Osteoblast (primary cell): ENCODE results near the gene KNDC1. TPM values are rescaled to one million over a fixed set of nuclear protein-coding genes. Genes with fewer than 3 reads are reported as not detected.

ENCODE experiments used
- DNase-seq: peaks from one replicate; pipeline ENCODE4 v3.0.0; 2011; ENCODE audit warnings: low spot score, mixed read lengths; ENCODE audit not compliant: insufficient read length; ENCODE audit errors: missing footprints
- H2AFZ ChIP-seq: 2 replicates; pipeline ENCODE4 v1.6.0; 2011; ENCODE audit warnings: mild to moderate bottlenecking, low read length
- H3K27ac ChIP-seq: 2 replicates; pipeline ENCODE4 v1.5.1; 2011; ENCODE audit warnings: mild to moderate bottlenecking, low read depth, low read length, moderate library complexity
- H3K27me3 ChIP-seq: 2 replicates; pipeline ENCODE4 v1.6.0; 2012; ENCODE audit warnings: mild to moderate bottlenecking, control low read depth, inconsistent platforms, low read length, moderate library complexity; ENCODE audit not compliant: insufficient read depth
- H3K36me3 ChIP-seq: 2 replicates; pipeline ENCODE4 v1.5.1; 2011; ENCODE audit warnings: mild to moderate bottlenecking, low read length, control low read depth, moderate library complexity; ENCODE audit not compliant: insufficient read depth
- H3K4me1 ChIP-seq: 2 replicates; pipeline ENCODE4 v1.5.1; 2011; ENCODE audit warnings: mild to moderate bottlenecking, low read length, control low read depth, moderate library complexity; ENCODE audit not compliant: insufficient read depth
- H3K4me2 ChIP-seq: 2 replicates; pipeline ENCODE4 v1.6.0; 2011; ENCODE audit warnings: mild to moderate bottlenecking, low read length; ENCODE audit not compliant: insufficient read depth
- H3K4me3 ChIP-seq: fragments of 200-600 bp; sonication (generic); 3 replicates; pipeline ENCODE4 v1.5.1; 2012; ENCODE audit warnings: mild to moderate bottlenecking, low read length, inconsistent platforms; ENCODE audit not compliant: insufficient read depth
- H3K79me2 ChIP-seq: 2 replicates; pipeline ENCODE4 v1.6.0; 2012; ENCODE audit warnings: mild to moderate bottlenecking, low read length, control low read depth, inconsistent platforms; ENCODE audit not compliant: insufficient read depth
- H3K9me3 ChIP-seq: 2 replicates; pipeline ENCODE4 v1.5.1; 2011; ENCODE audit warnings: low read depth, low read length, control low read depth
- H4K20me1 ChIP-seq: 2 replicates; pipeline ENCODE4 v1.6.0; 2012; ENCODE audit warnings: mild to moderate bottlenecking, low read length, control low read depth; ENCODE audit not compliant: insufficient read depth
- CTCF ChIP-seq: IDR thresholded peaks from 2 replicates; pipeline ENCODE4 v1.5.1; 2011; ENCODE audit warnings: mild to moderate bottlenecking, low read depth, low read length, moderate library complexity; ENCODE audit errors: extremely low read depth
- total RNA-seq: library from RNA; depleted of rRNA; stranded (reverse); fragments of >200 nt; gene quantifications from 2 replicates; pipeline ENCODE4 v1.2.3, GENCODE V29; 2012

Gene KNDC1
- total RNA-seq, 1 donor: not detected

GRCh38 chr10:133127291-133128125 lies 32.5 kb upstream of the KNDC1 start:
- Histone ChIP-seq H3K4me3 (no peak overlapping the region), H2AFZ (no peak overlapping the region), H3K36me3 (no peaks in the 10 kb centered on the region), H3K4me2 (no peak overlapping the region), H4K20me1 (no peaks in the 10 kb centered on the region), H3K9me3 (no peaks in the 10 kb centered on the region), H3K79me2 (no peaks in the 10 kb centered on the region), H3K4me1 (no peaks in the 10 kb centered on the region), H3K27me3 (no peaks in the 10 kb centered on the region), H3K27ac (no peak overlapping the region)
- peak; percentile 93 for DNase-seq
- no peak for TF ChIP-seq CTCF

- Histone ChIP-seq H3K27me3 (no peaks in the 10 kb centered on the region), H3K79me2 (no peaks in the 10 kb centered on the region), H3K4me2 (no peak overlapping the region), H4K20me1 (no peaks in the 10 kb centered on the region), H3K9me3 (no peaks in the 10 kb centered on the region), H3K4me1 (no peaks in the 10 kb centered on the region), H3K4me3 (no peak overlapping the region), H3K36me3 (no peaks in the 10 kb centered on the region), H2AFZ (no peak overlapping the region), H3K27ac (no peak overlapping the region)
- DNase-seq: peak; percentile 74
- TF ChIP-seq CTCF: no peak
These were observed 31.6 kb upstream of the KNDC1 start for GRCh38 chr10:133128126-133129070.

GRCh38 chr10:133129071-133129858 lies 30.8 kb upstream of the KNDC1 start:
- DNase-seq: peak; percentile 85
- Histone ChIP-seq H2AFZ (no peak overlapping the region), H3K79me2 (no peaks in the 10 kb centered on the region), H3K4me1 (no peaks in the 10 kb centered on the region), H3K4me3 (no peak overlapping the region), H3K36me3 (no peaks in the 10 kb centered on the region), H3K4me2 (no peak overlapping the region), H3K27ac (no peak overlapping the region), H4K20me1 (no peaks in the 10 kb centered on the region), H3K9me3 (no peaks in the 10 kb centered on the region), H3K27me3 (no peaks in the 10 kb centered on the region)
- TF ChIP-seq CTCF: no peak
